ENCODE data around the gene CIDEC.

Gene CIDEC

DNA sequence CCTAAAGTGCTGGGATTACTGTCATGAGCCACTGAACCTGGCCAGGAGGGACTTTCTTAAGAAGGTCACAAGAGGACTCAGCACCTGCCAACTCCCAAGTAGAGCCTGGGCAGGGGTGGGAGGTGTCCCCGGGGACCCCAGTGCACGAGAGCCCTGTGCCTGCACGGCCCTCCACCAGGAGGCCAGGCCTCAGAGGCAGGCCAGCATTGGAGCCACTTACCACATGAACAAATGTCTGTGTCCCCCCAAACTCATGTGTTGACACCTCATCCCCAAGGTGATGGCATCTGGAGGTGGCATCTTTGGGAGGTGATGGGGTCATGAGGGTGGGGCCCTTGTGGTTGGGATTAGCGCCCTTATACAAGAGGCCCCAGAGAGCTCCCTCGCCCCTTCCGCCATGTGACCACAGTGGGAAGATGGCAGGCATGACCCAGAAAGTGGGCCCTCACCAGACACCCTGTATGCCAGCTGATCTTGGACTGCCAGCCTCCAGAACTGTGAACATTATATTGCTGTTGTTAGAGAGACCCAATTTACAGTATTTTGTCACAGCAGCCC lies 33.0 kb downstream of the CIDEC start:
- Mint-ChIP-seq H3K36me3 (ENCODE audit: insufficient read depth) (peaks cover 6% of the 10 kb centered on the region), H3K27me3 (peaks cover under 1% of the 10 kb centered on the region), H3K27ac (ENCODE audit: low read depth) (no peak overlapping the region), H3K9me3 (no peaks in the 10 kb centered on the region), H3K4me1 (peaks cover 19% of the 10 kb centered on the region), H3K4me3 (no peak overlapping the region)
- DNase-seq (ENCODE audit: low spot score in 2 of 2) = no peak
- ATAC-seq (replicated peaks; ENCODE audit: extremely low read depth, poor library complexity, severe bottlenecking) = no peak

DNA sequence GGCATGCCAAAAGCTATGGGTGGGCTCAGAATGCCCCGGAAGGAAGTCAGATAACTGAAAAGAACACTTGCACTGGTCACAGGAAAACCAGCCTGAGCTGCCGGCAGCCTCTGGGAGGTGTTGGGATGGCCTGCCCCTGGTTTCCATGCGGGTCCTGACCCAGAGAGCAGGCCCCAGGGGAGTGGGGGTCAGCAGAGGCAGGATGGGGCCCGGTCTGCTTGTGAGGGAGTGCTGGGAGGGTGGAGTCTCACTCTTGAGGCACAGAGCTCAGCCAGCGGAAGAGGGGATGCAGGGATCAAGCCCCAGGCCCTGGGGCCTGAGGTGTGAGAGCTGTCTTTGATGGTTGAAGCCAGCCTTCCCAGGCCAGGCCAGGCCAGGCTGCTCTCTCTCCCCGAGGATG lies 33.8 kb downstream of the CIDEC start:
- peaks cover 22% of the 10 kb centered on the region for H3K4me1 Mint-ChIP-seq
- H3K27ac Mint-ChIP-seq (ENCODE audit: low read depth) = no peak overlapping the region
- no peaks in the 10 kb centered on the region for H3K9me3 Mint-ChIP-seq
- H3K27me3 Mint-ChIP-seq = no peaks in the 10 kb centered on the region
- ATAC-seq (replicated peaks; ENCODE audit: extremely low read depth, poor library complexity, severe bottlenecking) = no peak
- DNase-seq (ENCODE audit: low spot score in 2 of 2) = no peak
- no peak overlapping the region for H3K4me3 Mint-ChIP-seq
- H3K36me3 Mint-ChIP-seq (ENCODE audit: insufficient read depth) = peaks cover 8% of the 10 kb centered on the region

DNA sequence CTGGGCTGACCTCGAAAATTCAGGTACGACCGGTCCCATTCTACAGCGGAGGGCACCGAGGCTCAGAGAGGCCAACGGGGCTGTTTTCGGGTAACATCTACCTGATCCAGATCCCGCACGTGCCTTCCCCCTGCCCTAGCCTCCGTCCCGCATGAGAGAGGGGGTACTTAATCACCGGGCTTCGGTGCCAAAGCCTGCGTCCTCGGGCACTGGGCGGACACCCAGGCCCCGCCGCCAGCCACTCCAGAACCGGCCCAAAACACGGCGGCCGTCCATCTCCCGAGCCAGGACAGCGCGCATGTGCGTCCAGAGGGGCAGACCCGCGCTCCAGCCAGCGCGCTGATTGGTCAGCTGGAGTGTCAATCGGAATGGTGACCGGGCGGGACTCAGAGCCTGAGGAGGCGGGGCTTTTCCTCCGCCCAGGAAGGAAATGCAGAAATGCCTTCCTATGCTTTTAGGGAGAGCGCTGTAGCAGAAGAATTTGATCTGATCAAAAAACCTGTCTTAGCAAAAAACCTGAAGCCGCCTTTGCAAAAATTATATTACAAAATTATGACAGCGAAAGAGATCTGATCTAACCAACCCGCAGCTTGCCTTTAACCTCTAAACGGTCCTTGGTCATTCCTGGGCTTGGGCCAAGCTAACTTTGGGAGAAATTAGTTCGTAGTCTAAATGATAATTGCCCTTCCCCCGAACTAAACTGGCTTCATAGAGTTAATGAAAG lies 36.2 kb downstream of the CIDEC start, which contains the start of gene RPUSD3:
RPUSD3 (minus strand) TSS at position 294 of the 724 bp plus-strand sequence; CDS start at position 276, 18 bp downstream.
- DNase-seq (ENCODE audit: low spot score in 2 of 2) (peak; percentile 92 to 99), ATAC-seq (replicated peaks; ENCODE audit: extremely low read depth, poor library complexity, severe bottlenecking) (peak; percentile 98)
- no peaks in the 10 kb centered on the region for H3K27me3 Mint-ChIP-seq
- peak within 1 kb of the TSS; percentile 99 for H3K4me3 Mint-ChIP-seq
- H3K9me3 Mint-ChIP-seq = no peaks in the 10 kb centered on the region
- peak within 1 kb of the TSS; percentile 92 for H3K27ac Mint-ChIP-seq (ENCODE audit: low read depth)
- peaks cover 22% of the 10 kb centered on the region for H3K4me1 Mint-ChIP-seq
- H3K36me3 Mint-ChIP-seq (ENCODE audit: insufficient read depth) = peaks cover 12% of the 10 kb centered on the region

DNA sequence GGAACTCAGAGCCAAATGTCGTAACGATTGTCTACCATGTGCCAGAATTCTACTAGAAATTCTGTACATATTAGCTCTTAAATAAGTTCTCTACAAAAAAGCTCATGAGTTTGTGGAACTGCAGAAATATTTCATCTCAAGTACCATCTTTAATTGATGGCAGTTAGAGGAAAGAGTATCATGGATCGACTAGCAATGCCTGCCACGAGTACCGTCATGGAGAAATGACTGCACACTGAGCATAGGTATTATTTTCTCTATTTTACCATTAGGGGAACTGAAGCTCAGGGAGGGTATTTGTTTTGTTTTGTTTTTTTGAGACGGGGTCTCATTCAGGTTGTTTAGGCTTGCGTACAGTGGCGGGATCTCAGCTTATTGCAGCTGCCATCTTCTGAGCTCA lies 39.0 kb downstream of the CIDEC start:
- Mint-ChIP-seq H3K27me3 (no peaks in the 10 kb centered on the region), H3K36me3 (ENCODE audit: insufficient read depth) (peaks cover 14% of the 10 kb centered on the region), H3K27ac (ENCODE audit: low read depth) (no peak overlapping the region), H3K4me3 (no peak overlapping the region), H3K9me3 (no peaks in the 10 kb centered on the region), H3K4me1 (peaks cover 22% of the 10 kb centered on the region)
- DNase-seq (ENCODE audit: low spot score in 2 of 2) = no peak
- ATAC-seq (replicated peaks; ENCODE audit: extremely low read depth, poor library complexity, severe bottlenecking) = no peak

DNA sequence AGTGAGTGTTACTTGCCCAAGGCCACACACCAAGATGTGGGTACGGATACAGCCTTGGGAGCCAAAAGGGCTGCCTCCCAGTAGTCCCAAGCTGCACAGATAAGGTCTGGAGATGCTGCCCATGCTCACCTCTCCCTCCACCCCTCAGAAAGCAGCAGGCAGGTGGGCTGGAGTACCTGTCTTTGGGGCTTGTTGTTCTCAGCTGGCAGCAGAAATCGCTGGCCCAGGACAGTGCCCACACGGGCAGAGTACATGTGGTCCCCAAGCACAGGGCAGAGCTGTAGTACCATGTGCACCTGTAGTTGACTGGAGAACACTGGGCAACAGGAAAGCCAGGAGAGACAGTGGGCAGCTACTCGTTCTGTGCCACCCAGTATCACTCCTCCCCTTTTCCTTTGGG lies 41.2 kb downstream of the CIDEC start:
- peaks cover 20% of the 10 kb centered on the region for H3K4me1 Mint-ChIP-seq
- no peaks in the 10 kb centered on the region for H3K9me3 Mint-ChIP-seq
- H3K36me3 Mint-ChIP-seq (ENCODE audit: insufficient read depth) = peaks cover 14% of the 10 kb centered on the region
- no peak overlapping the region for H3K27ac Mint-ChIP-seq (ENCODE audit: low read depth)
- H3K27me3 Mint-ChIP-seq = no peaks in the 10 kb centered on the region
- no peak overlapping the region for H3K4me3 Mint-ChIP-seq
- DNase-seq (ENCODE audit: low spot score in 2 of 2) (no peak), ATAC-seq (replicated peaks; ENCODE audit: extremely low read depth, poor library complexity, severe bottlenecking) (no peak)

DNA sequence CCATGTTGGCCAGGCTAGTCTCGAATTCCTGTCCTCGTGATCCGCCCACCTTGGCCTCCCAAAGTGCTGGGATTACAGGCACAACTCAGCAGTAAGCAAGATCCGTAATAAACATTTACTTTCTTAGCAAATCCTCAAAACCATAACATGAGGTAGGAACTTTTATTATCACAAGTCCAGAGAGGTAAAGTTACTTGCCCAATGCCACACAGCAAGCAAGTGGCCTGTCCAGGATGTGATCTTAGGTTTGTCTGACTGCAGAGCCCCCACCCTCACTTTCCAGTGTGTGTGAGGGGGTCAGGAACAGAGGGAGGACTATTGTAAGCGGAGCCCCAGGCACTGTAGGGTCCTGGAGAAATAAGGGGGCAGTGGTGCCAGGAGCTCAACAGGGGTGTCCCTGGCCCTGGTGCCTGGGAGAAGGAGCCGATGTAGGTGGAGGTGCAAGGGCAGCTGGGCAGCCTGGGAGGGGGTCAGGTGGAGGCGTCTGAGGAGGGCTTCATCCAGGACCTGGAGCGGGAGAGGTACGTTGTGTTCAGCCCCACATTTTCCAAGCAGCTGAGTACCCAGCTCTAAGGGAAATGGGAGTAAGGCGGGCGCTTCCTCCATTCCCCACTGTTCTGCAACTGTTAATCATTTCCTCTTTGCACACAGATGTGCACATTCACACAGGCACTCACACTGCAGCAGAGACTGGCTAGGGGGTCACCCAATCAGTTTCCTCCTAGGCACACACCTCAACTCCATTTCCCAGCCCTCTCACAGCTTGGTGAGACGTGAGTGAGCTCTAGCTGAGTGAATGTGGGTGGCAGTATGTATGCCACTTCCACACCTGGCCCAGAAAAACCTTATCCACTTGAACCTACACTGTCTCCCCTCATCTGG lies 42.1 kb downstream of the CIDEC start:
- peaks cover 12% of the 10 kb centered on the region for H3K4me1 Mint-ChIP-seq
- no peak for ATAC-seq (replicated peaks; ENCODE audit: extremely low read depth, poor library complexity, severe bottlenecking)
- peak overlapping the region; percentile 38 for H3K27ac Mint-ChIP-seq (ENCODE audit: low read depth)
- no peaks in the 10 kb centered on the region for H3K27me3 Mint-ChIP-seq
- no peak for DNase-seq (ENCODE audit: low spot score in 2 of 2)
- no peak overlapping the region for H3K4me3 Mint-ChIP-seq
- peaks cover 10% of the 10 kb centered on the region for H3K36me3 Mint-ChIP-seq (ENCODE audit: insufficient read depth)
- no peaks in the 10 kb centered on the region for H3K9me3 Mint-ChIP-seq

DNA sequence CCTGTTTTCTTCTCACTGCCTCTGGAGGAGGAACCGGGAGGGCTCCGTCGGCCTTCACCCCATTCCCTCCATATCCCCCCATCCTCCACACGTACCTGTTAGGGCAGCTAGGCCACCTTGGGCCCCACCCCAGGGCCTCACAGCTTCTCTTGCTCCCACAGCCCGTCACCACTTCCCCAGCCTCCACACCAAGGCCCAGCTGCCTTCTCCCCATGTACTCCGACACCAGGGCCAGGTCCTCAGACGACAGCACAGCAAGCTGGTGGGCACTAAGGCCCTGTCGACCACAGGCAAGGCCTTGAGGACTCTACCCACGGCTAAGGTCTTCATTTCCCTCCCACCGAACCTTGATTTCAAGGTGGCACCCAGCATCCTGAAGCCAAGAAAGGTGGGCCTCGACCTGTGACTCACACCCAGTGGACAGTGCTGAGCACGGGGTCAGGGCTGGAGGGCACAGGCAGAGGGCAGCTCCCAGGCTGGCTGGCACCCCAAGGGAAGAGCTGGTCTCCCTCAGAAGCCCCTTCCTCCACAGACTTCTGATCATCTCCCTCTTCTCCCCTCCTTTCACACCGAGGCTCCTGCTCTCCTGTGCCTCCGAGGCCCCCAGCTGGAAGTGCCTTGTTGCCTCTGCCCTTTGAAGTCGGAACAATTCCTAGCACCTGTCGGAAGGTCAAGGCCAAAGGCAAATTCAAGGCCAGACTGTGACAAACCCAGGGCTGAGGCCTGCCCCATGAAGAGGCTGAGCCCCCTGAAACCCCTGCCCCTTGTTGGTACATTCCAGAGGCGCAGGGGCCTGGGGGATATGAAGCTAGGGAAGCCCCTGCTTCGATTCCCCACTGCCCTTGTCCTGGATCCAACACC lies 45.3 kb downstream of the CIDEC start:
- ATAC-seq (replicated peaks; ENCODE audit: extremely low read depth, poor library complexity, severe bottlenecking) (no peak), DNase-seq (ENCODE audit: low spot score in 2 of 2) (no peak)
- no peaks in the 10 kb centered on the region for H3K9me3 Mint-ChIP-seq
- H3K27ac Mint-ChIP-seq (ENCODE audit: low read depth) = no peak overlapping the region
- no peak overlapping the region for H3K4me3 Mint-ChIP-seq
- H3K36me3 Mint-ChIP-seq (ENCODE audit: insufficient read depth) = peaks cover 11% of the 10 kb centered on the region
- peaks cover 9% of the 10 kb centered on the region for H3K4me1 Mint-ChIP-seq
- H3K27me3 Mint-ChIP-seq = no peaks in the 10 kb centered on the region

DNA sequence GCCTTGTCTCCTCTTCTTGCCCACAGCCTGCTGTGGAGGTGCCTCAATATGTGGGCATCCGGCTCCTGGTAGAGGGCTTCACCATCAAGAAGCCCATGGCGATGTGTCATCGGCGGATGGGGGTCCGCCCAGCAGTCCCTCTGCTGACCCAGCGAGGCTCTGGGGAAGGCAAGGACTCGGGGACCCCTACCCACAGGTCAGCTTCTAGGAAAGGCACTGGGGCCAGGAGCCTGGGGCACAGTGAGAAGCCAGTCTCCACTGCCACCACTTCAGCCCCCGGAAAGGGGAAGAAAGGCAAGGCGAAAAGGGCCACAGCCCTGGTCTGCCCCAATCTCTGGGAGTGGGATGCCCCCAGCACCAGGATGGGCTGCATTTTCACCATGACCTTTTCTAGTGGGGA lies 47.0 kb downstream of the CIDEC start:
- H3K27ac Mint-ChIP-seq (ENCODE audit: low read depth) = no peak overlapping the region
- DNase-seq (ENCODE audit: low spot score in 2 of 2) (no peak), ATAC-seq (replicated peaks; ENCODE audit: extremely low read depth, poor library complexity, severe bottlenecking) (no peak)
- peaks cover 9% of the 10 kb centered on the region for H3K36me3 Mint-ChIP-seq (ENCODE audit: insufficient read depth)
- no peak overlapping the region for H3K4me3 Mint-ChIP-seq
- peaks cover 9% of the 10 kb centered on the region for H3K4me1 Mint-ChIP-seq
- H3K9me3 Mint-ChIP-seq = no peaks in the 10 kb centered on the region
- H3K27me3 Mint-ChIP-seq = no peaks in the 10 kb centered on the region

DNA sequence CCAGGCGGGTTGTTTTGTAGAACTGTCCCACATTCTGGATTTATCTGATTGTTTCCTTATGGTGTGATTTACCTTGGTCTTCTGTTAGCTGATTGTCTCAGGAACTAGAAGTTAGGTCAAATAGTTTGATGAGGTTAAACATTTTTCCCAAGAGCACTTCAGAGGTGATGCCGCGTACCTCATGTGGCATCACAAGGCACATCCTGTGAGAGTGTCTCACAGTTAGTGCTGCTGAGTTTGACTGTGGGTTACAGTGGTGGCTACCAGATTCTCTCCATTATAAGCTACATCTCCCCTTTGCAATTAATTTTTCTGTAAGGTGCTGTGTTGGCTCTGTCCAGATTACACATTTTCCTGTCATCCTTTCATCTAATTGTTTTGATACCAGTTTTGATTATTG lies 48.8 kb downstream of the CIDEC start:
- peaks cover 11% of the 10 kb centered on the region for H3K36me3 Mint-ChIP-seq (ENCODE audit: insufficient read depth)
- no peaks in the 10 kb centered on the region for H3K9me3 Mint-ChIP-seq
- no peaks in the 10 kb centered on the region for H3K27me3 Mint-ChIP-seq
- peak overlapping the region; percentile 3 for H3K27ac Mint-ChIP-seq (ENCODE audit: low read depth)
- ATAC-seq (replicated peaks; ENCODE audit: extremely low read depth, poor library complexity, severe bottlenecking) (no peak), DNase-seq (ENCODE audit: low spot score in 2 of 2) (no peak)
- peaks cover 13% of the 10 kb centered on the region for H3K4me1 Mint-ChIP-seq
- H3K4me3 Mint-ChIP-seq = no peak overlapping the region

DNA sequence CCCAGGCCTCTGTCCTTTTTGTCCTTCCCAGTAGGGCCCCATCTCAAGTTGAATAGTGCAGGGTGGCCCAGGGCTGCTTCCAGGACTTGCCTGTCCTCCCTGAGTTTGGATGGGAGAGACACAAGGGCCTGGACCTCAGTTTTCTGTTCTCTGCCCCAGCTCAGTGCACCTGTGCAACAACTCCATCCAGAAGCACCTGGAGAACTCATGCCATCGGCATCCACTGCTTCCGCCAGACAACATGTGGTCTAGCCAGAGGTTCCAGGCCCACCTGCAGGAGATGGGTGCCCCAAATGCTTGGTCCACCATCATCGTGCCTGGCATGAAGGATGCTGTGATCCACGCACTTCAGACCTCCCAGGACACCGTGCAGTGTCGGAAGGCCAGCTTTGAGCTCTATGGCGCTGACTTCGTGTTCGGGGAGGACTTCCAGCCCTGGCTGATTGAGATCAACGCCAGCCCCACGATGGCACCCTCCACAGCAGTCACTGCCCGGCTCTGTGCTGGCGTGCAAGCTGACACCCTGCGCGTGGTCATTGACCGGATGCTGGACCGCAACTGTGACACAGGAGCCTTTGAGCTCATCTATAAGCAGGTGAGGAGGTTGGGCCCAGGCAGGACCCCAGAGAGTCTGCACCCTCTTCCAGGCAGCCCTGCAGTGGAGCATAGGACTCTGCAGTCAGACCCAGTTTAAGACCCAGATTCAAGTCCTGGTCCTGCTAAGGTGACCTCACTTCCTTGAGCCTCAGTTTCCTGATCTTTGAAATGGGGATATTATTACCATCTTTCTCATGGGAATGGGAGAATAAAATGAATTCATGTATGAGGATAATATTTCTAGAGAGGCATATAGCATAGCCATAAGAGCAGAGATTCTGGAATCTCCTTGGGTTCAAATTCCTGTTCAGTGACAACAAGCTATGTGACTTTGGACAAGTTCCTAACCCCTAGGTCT lies 51.0 kb downstream of the CIDEC start:
- peaks cover 13% of the 10 kb centered on the region for H3K4me1 Mint-ChIP-seq
- ATAC-seq (replicated peaks; ENCODE audit: extremely low read depth, poor library complexity, severe bottlenecking) (no peak), DNase-seq (ENCODE audit: low spot score in 2 of 2) (no peak)
- no peak overlapping the region for H3K27ac Mint-ChIP-seq (ENCODE audit: low read depth)
- no peaks in the 10 kb centered on the region for H3K9me3 Mint-ChIP-seq
- H3K4me3 Mint-ChIP-seq = no peak overlapping the region
- peaks cover 9% of the 10 kb centered on the region for H3K36me3 Mint-ChIP-seq (ENCODE audit: insufficient read depth)
- no peaks in the 10 kb centered on the region for H3K27me3 Mint-ChIP-seq

DNA sequence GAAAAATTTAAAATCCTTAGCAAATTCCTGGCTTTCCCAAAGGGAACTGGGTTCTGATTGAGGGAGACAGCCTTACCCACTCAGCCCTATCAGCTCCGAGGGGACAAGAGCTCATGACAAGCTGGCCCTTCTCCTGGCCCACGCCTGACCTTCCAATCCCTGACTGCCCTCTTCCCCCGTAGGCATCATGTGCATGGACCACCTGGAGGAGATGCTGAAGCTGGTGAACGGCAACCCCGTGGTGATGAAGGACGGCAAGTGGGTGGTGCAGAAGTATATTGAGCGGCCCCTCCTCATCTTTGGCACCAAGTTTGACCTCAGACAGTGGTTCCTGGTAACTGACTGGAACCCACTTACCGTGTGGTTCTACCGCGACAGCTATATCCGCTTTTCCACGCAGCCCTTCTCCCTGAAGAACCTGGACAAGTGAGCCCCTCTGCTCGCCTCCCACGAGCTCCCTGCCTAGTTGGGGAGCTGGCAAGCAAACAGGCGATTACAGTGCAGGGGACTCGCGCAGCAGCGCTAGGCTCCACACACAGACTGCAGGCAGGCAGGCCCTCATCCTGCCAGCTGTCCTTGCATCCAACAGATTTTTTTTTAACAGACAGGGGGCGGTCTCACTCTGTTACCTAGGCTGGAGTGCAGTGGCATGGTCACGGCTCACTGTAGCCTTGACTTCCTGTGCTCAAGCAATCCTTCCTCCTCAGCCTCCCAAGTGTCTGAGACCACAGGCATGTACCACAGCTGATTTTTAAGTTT lies 53.1 kb downstream of the CIDEC start:
- no peaks in the 10 kb centered on the region for H3K27me3 Mint-ChIP-seq
- no peak overlapping the region for H3K4me3 Mint-ChIP-seq
- ATAC-seq (replicated peaks; ENCODE audit: extremely low read depth, poor library complexity, severe bottlenecking) = no peak
- no peak overlapping the region for H3K27ac Mint-ChIP-seq (ENCODE audit: low read depth)
- H3K9me3 Mint-ChIP-seq = no peaks in the 10 kb centered on the region
- H3K36me3 Mint-ChIP-seq (ENCODE audit: insufficient read depth) = peaks cover 9% of the 10 kb centered on the region
- no peak for DNase-seq (ENCODE audit: low spot score in 2 of 2)
- peaks cover 13% of the 10 kb centered on the region for H3K4me1 Mint-ChIP-seq

All from central memory CD8-positive, alpha-beta T cell (primary cell).